GM12878 (cell line): ENCODE results near the gene BAZ2B. TPM values are rescaled to one million over a fixed set of nuclear protein-coding genes. Genes with fewer than 3 reads are reported as not detected.

Source experiments
- ATAC-seq: fragments of 200-7000 bp; cut with Tn5 transposase; 3 replicates; pipeline ENCODE4 v1.9.1; 2020; ENCODE audit warnings: mild to moderate bottlenecking, moderate library complexity
- BruUV-seq: library from RNA; stranded (reverse); fragments of 400-500 nt; replicated peaks from 2 replicates; lab custom pipeline; 2021; lab: Mats Ljungman, UMichigan
- CTCF ChIA-PET: fragments of 300-600 bp; sonication (Branson Sonifier 250); formaldehyde crosslinking; extraction: SDS; loops from one replicate; lab custom pipeline; 2021; ENCODE audit warnings: inconsistent platforms; lab: Yijun Ruan, JAX
- POLR2A ChIA-PET: fragments of 350-600 bp; formaldehyde crosslinking; extraction: SDS; loops from one replicate; lab custom pipeline; 2021; ENCODE audit warnings: inconsistent platforms; lab: Charles Lee
- RAD21 ChIA-PET: fragments of 300-600 bp; sonication (Branson Sonifier 250); formaldehyde crosslinking; loops from one replicate; lab custom pipeline; 2023; ENCODE audit warnings: antibody characterized with exemption; ENCODE audit not compliant: unreplicated experiment; lab: Charles Lee
- SMC1A ChIA-PET: fragments of 300-600 bp; sonication (Branson Sonifier 250); formaldehyde crosslinking; loops from one replicate; lab custom pipeline; 2023; ENCODE audit not compliant: unreplicated experiment, uncharacterized antibody; lab: Charles Lee
- DNase-seq: peaks from one replicate; pipeline ENCODE4 v3.0.0-alpha.2; 2011; ENCODE audit warnings: low read depth, low spot score
- FAIRE-seq: peaks from 3 replicates; lab custom pipeline; 2011; peaks lifted over from hg19 to GRCh38; lab: Jason Lieb, UNC
- H2AFZ ChIP-seq: 2 replicates; pipeline ENCODE4 v1.6.0; 2011; ENCODE audit warnings: low read depth, low read length, control low read depth; ENCODE audit not compliant: control insufficient read depth
- H3K27ac ChIP-seq: 2 replicates; pipeline ENCODE4 v1.5.1; 2011; ENCODE audit warnings: control low read depth; ENCODE audit not compliant: control insufficient read depth, insufficient read depth
- H3K27me3 ChIP-seq, 2 experiments: replicated peaks in 1 of 2; 2 replicates each; pipeline versions ENCODE4 v1.6.0 to v1.6.1; 2011; ENCODE audit warnings: low read length in 1 of 2; ENCODE audit not compliant: control insufficient read depth in 2 of 2, insufficient read depth in 2 of 2
- H3K36me3 ChIP-seq, 2 experiments: 2 replicates each; pipeline ENCODE4 v1.5.1; 2011; ENCODE audit warnings: low read length in 1 of 2; ENCODE audit not compliant: control insufficient read depth in 2 of 2, insufficient read depth in 2 of 2
- H3K4me1 ChIP-seq: 2 replicates; pipeline ENCODE4 v1.6.1; 2011; ENCODE audit warnings: mild to moderate bottlenecking, low read length, moderate library complexity, mixed read lengths; ENCODE audit not compliant: control insufficient read depth, insufficient read depth
- H3K4me2 ChIP-seq: 2 replicates; pipeline ENCODE4 v1.6.0; 2011; ENCODE audit warnings: control low read depth; ENCODE audit not compliant: control insufficient read depth, insufficient read depth
- H3K4me3 ChIP-seq: fragments of 200-600 bp; sonication (generic); 2 replicates; pipeline ENCODE4 v1.5.1; 2016
- H3K79me2 ChIP-seq: 2 replicates; pipeline ENCODE4 v1.6.0; 2011; ENCODE audit warnings: low read length; ENCODE audit not compliant: control insufficient read depth, insufficient read depth
- H3K9ac ChIP-seq: 2 replicates; pipeline ENCODE4 v1.8.0; 2011; ENCODE audit warnings: low read length, control low read depth, mixed read lengths; ENCODE audit not compliant: control insufficient read depth, insufficient read depth
- H3K9me3 ChIP-seq: replicated peaks from 3 replicates; pipeline ENCODE4 v1.5.1; 2011; ENCODE audit warnings: mild to moderate bottlenecking, low read length; ENCODE audit not compliant: control insufficient read depth, insufficient read depth
- H4K20me1 ChIP-seq: 2 replicates; pipeline ENCODE4 v1.6.0; 2011; ENCODE audit not compliant: control insufficient read depth, insufficient read depth
- CTCF ChIP-seq, 3 experiments: IDR thresholded peaks in 2 of 3; conservative IDR thresholded peaks in 1 of 3; 2 replicates each; pipeline ENCODE4 v1.5.1; 2011; ENCODE audit warnings: low read depth in 3 of 3, low read length in 3 of 3, mild to moderate bottlenecking in 3 of 3, control low read depth in 2 of 3, moderate library complexity in 2 of 3, inconsistent platforms in 1 of 3, mixed read lengths in 1 of 3; ENCODE audit not compliant: control insufficient read depth in 2 of 3, insufficient read depth in 1 of 3; ENCODE audit errors: extremely low read depth in 1 of 3
- MAX ChIP-seq: IDR thresholded peaks from 2 replicates; pipeline ENCODE4 v1.6.1; 2012; ENCODE audit warnings: low read depth, low read length, improper control_type of control experiment
- NBN ChIP-seq: fragments of 450-650 bp; IDR thresholded peaks from 2 replicates; pipeline ENCODE4 v1.6.1; 2016
- PML ChIP-seq: IDR thresholded peaks from 2 replicates; pipeline ENCODE4 v1.6.1; 2012; ENCODE audit warnings: low read length, inconsistent platforms
- PRDM15 ChIP-seq: fragments of 450-650 bp; formaldehyde crosslinking; IDR thresholded peaks from 2 replicates; pipeline ENCODE4 v1.4.0; 2020; ENCODE audit warnings: mild to moderate bottlenecking, moderate library complexity
- TCF12 ChIP-seq: IDR thresholded peaks from 2 replicates; pipeline ENCODE4 v1.6.1; 2011; ENCODE audit warnings: low read depth, mild to moderate bottlenecking, low read length
- WGBS: methylation state at CpG from one replicate; pipeline ENCODE4 v1.1.6; 2016; ENCODE audit warnings: low lambda C conversion rate; ENCODE audit not compliant: insufficient replicate concordance, insufficient coverage; ENCODE audit errors: missing lambda C conversion rate; 5-methylcytosine and 5-hydroxymethylcytosine counted together
- in situ Hi-C: fragments of 300-500 bp; cut with MboI; formaldehyde crosslinking; loops from 9 replicates; pipeline ENCODE4 v1.14.3; 2018; ENCODE audit warnings: mixed read lengths
- intact Hi-C: fragments of 100-400 bp; cut with micrococcal nuclease; formaldehyde crosslinking; loops from one replicate; pipeline ENCODE4 v1.14.2; 2022; ENCODE audit not compliant: unreplicated experiment
- polyA plus RNA-seq, 11 experiments: library from polyadenylated mRNA; depleted of rRNA in 4 of 11; unstranded in 6 of 11; stranded (reverse) in 5 of 11; fragments of >200 nt; fragmentation: Nextera tagmentation in 4 of 11; fragmentation: Illumina TruSeq in 1 of 11; extraction: Ambion mirVana in 4 of 11; extraction: Trizol in 1 of 11; gene quantifications; 1 replicate in 1 of 11; 2 replicates in 10 of 11; pipeline versions ENCODE4 v1.2.1 to v1.2.3, GENCODE V29; 2011 to 2016; ENCODE audit warnings: inconsistent platforms in 2 of 11, missing spikeins in 2 of 11, low read depth in 1 of 11
- total RNA-seq, 4 experiments: library from RNA; depleted of rRNA in 3 of 4; stranded (reverse); fragments of >200 nt in 3 of 4; fragmentation: Illumina TruSeq in 1 of 4; extraction: Trizol in 1 of 4; gene quantifications; 2 replicates each; pipeline versions ENCODE4 v1.2.1 to v1.2.3, GENCODE V29; 2013 to 2021
- TF ChIP-seq, protein P1 (sequence below): fragments of 450-650 bp; IDR thresholded peaks from 2 replicates; pipeline ENCODE4 v1.6.1; 2017; ENCODE audit warnings: low read depth, mild to moderate bottlenecking, moderate library complexity
- TF ChIP-seq, protein P2 (sequence below): fragments of 450-650 bp; IDR thresholded peaks from 2 replicates; pipeline ENCODE4 v1.6.1; 2017; ENCODE audit warnings: mild to moderate bottlenecking, low read depth, inconsistent platforms; ENCODE audit not compliant: poor library complexity, severe bottlenecking

BAZ2B gene
- total and polyA plus RNA-seq, 10 of the 15 experiments (the other 5 are each of a cell fraction or from before 2014, with no cell fraction given), result 8.8 to 49.7 (median 24.7) TPM

GRCh38 chr2:159653962-159654361, 37.6 kb upstream of the BAZ2B start:
- Histone ChIP-seq H3K9me3 (0 out of 3 replicates have a peak, but pooled peaks cover 2% of the 10 kb centered on the region), H3K4me1 (no peaks in the 10 kb centered on the region), H3K27me3 (no peaks in the 10 kb centered on the region), H3K9ac (no peak overlapping the region), H3K27ac (no peak overlapping the region), H3K36me3 (no peaks in the 10 kb centered on the region), H2AFZ (no peak overlapping the region), H3K79me2 (no peaks in the 10 kb centered on the region), H4K20me1 (no peaks in the 10 kb centered on the region), H3K4me3 (no peak overlapping the region), H3K4me2 (no peak overlapping the region)
- in situ Hi-C loops (no loop called here), intact Hi-C loops (no loop called here)
- POLR2A ChIA-PET, result no interaction called here
- RAD21 ChIA-PET, result no interaction called here
- SMC1A ChIA-PET, result no interaction called here
- no TSS peak for BruUV-seq
- no peak for DNase-seq
- TF ChIP-seq NBN (no peak), TCF12 (no peak), PML (no peak), PRDM15 (CRISPR knock-in tag) (no peak), CTCF (IDR thresholded peaks at IDR 0.05 in 2 of 3, conservative IDR thresholded peaks at IDR 0.05 in 1 of 3; ENCODE audit: control insufficient read depth in 2 of 3, extremely low read depth in 1 of 3, insufficient read depth in 1 of 3, low read depth in 3 of 3, low read length in 3 of 3) (no peak), MAX (no peak)
- TF ChIP-seq, protein P1, sequence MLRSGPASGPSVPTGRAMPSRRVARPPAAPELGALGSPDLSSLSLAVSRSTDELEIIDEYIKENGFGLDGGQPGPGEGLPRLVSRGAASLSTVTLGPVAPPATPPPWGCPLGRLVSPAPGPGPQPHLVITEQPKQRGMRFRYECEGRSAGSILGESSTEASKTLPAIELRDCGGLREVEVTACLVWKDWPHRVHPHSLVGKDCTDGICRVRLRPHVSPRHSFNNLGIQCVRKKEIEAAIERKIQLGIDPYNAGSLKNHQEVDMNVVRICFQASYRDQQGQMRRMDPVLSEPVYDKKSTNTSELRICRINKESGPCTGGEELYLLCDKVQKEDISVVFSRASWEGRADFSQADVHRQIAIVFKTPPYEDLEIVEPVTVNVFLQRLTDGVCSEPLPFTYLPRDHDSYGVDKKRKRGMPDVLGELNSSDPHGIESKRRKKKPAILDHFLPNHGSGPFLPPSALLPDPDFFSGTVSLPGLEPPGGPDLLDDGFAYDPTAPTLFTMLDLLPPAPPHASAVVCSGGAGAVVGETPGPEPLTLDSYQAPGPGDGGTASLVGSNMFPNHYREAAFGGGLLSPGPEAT, result no peak
- TF ChIP-seq, protein P2, sequence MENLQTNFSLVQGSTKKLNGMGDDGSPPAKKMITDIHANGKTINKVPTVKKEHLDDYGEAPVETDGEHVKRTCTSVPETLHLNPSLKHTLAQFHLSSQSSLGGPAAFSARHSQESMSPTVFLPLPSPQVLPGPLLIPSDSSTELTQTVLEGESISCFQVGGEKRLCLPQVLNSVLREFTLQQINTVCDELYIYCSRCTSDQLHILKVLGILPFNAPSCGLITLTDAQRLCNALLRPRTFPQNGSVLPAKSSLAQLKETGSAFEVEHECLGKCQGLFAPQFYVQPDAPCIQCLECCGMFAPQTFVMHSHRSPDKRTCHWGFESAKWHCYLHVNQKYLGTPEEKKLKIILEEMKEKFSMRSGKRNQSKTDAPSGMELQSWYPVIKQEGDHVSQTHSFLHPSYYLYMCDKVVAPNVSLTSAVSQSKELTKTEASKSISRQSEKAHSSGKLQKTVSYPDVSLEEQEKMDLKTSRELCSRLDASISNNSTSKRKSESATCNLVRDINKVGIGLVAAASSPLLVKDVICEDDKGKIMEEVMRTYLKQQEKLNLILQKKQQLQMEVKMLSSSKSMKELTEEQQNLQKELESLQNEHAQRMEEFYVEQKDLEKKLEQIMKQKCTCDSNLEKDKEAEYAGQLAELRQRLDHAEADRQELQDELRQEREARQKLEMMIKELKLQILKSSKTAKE, result no peak
- FAIRE-seq, result no peak
- CTCF ChIA-PET, result no interaction called here
- 100% methylated on average over 2 of the region's 2 CpGs for WGBS
- no peak for ATAC-seq
